Measurements from ENCODE around the gene NDRG4. TPM values are rescaled to one million over a fixed set of nuclear protein-coding genes. Genes with fewer than 3 reads are reported as not detected.
A peak's percentile ranks its signal among the peaks of the same experiment; 100 is the strongest.

NDRG4 gene
- total RNA-seq, 4 donors from 2014 or later = 1.9 to 8.0 (median 7.0) TPM

- Histone ChIP-seq H3K4me3 (no peak overlapping the region), H3K9me3 (no peaks in the 10 kb centered on the region), H3K27me3 (peaks cover 38% of the 10 kb centered on the region), H3K27ac (no peak overlapping the region), H3K36me3 (no peaks in the 10 kb centered on the region), H3K4me1 (peaks cover 0 to 35% (median 14%) of the 10 kb centered on the region in 3 donors)
- no peak for TF ChIP-seq POLR2AphosphoS5 (IDR thresholded peaks at IDR 0.05)
- no peak for TF ChIP-seq EP300 (IDR thresholded peaks at IDR 0.05)
- no peak for TF ChIP-seq POLR2A (IDR thresholded peaks at IDR 0.05)
- 100% methylated on average over 3 of the region's 9 CpGs; no CpG with 5 or more reads in 1 of the 2 donors for WGBS, 2 donors (ENCODE audit: low coverage in 1 of 2)
- no peak for ATAC-seq
Observed at GRCh38 chr16:58498341-58499091, 1.4 kb upstream of the NDRG4 start.

- Histone ChIP-seq H3K4me1 (peaks cover 0 to 35% (median 14%) of the 10 kb centered on the region in 3 donors), H3K27ac (no peak overlapping the region), H3K27me3 (peaks cover 43% of the 10 kb centered on the region), H3K4me3 (no peak overlapping the region), H3K9me3 (no peaks in the 10 kb centered on the region), H3K36me3 (no peaks in the 10 kb centered on the region)
- no peak for ATAC-seq
- whole genome bisulfite sequencing, 2 donors (ENCODE audit: low coverage in 1 of 2) = 100% methylated on average over 1 of the region's 10 CpGs; no CpG with 5 or more reads in 1 of the 2 donors
- TF ChIP-seq CTCF (IDR thresholded peaks at IDR 0.05) = no peak
- no peak for TF ChIP-seq POLR2A (IDR thresholded peaks at IDR 0.05)
- no peak for TF ChIP-seq POLR2AphosphoS5 (IDR thresholded peaks at IDR 0.05)
- TF ChIP-seq EP300 (IDR thresholded peaks at IDR 0.05) = no peak
Observed at GRCh38 chr16:58499092-58499511, 841 bp upstream of the NDRG4 start.

DNA sequence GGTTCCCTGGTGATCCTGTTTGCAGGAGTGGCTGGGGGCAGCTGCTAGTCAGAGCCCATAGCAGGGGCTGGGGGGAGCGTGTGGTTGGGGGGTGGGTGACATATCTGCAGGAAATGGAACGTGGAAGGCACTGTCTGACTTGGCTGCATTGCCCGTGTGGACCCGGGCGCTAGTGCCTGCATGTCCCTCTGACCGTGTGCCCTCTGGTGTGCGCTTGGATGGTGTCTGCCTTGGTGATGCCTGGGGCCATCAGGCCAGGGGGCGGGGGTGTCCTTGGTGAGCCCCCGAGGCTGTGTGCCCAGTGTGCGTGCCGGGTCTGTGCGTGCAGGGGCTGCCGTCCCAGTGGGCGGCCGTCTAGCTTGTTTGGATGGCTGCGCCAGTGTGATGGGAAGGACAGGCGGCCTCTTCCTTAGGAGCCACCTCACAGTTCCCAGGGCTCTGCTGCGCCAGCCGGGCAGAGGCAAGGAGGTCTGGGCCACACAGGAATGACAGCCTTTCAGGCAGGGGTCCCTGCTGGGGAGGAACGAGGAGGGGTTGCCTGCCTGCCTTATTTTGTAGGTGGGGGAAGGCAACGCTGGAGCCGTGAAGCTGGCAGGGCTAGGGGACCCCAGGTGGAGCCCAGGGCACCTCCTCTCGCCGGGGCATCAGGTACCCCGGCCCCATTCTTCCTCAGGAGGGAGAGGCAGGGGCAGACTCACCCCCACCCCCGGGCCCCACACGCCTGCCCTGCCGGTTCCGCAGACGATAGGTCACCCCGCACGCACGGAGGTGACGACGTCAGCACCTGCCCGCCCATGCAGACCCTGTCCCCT lies 693 bp downstream of the NDRG4 start:
- H3K27ac ChIP-seq = no peak overlapping the region
- WGBS, 2 donors (ENCODE audit: low coverage in 1 of 2) = no CpG with 5 or more reads among the region's 36 CpGs
- H3K9me3 ChIP-seq = no peaks in the 10 kb centered on the region
- peaks cover 0 to 25% (median 9%) of the 10 kb centered on the region in 3 donors for H3K4me1 ChIP-seq
- ATAC-seq = no peak
- peak overlapping the region in 1 of 2 donors; percentile 41 for H3K4me3 ChIP-seq
- peaks cover 46% of the 10 kb centered on the region for H3K27me3 ChIP-seq
- H3K36me3 ChIP-seq = no peaks in the 10 kb centered on the region
- TF ChIP-seq POLR2A (IDR thresholded peaks at IDR 0.05) (no peak), CTCF (IDR thresholded peaks at IDR 0.05) (no peak), EP300 (IDR thresholded peaks at IDR 0.05) (no peak), POLR2AphosphoS5 (IDR thresholded peaks at IDR 0.05) (no peak)

DNA sequence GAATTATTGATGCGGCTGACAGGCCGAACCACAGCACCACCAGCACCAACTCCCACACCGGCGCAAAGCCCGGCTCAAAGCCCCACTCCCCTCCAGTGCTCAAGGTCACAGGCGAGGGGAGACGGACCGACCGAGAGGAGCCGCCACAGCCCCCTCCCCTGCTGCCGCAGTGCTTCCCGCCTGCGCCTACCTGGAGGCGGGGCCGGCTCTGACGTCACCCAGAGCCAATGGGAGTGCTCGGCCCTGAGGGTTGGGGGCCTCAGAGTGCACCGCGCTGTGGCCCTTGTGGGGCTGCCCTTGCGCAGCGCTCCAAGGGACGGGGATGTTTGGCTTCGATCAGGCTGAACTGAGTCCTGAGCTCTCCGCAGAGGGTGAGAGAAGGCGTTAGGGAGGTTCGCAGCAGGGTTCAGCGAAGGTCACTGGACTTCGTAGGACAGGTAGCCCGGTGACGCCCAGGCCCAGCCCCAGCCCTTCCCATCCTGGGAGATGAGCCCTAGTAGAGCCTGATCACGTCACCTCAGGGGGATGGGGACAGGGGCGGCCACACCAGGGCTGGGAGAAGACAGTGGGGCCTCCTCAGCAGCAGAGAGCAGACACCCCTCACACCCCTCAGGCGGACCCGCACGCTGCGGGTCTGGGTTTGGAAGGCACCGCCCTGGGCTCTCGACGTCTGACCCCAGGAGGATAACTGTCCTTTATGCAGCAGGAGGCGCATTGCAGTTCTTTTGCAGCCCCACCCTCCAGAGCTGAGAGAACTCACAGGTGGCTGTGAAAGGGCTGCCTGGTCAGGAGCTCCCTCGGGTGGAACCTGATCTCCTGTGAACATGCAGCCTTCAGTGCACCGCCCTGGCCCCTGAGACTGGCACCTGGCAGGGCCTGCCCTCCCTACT lies 1.5 kb downstream of the NDRG4 start:
- ATAC-seq = peak; percentile 7
- Histone ChIP-seq H3K27me3 (peaks cover 49% of the 10 kb centered on the region), H3K36me3 (no peaks in the 10 kb centered on the region), H3K9me3 (no peaks in the 10 kb centered on the region), H3K4me1 (peaks cover 0 to 23% (median 9%) of the 10 kb centered on the region in 3 donors), H3K4me3 (peak overlapping the region in 1 of 2 donors; percentile 41), H3K27ac (no peak overlapping the region)
- 82% methylated on average over 2 of the region's 42 CpGs; no CpG with 5 or more reads in 1 of the 2 donors for WGBS, 2 donors (ENCODE audit: low coverage in 1 of 2)
- no peak for TF ChIP-seq POLR2A (IDR thresholded peaks at IDR 0.05)
- TF ChIP-seq POLR2AphosphoS5 (IDR thresholded peaks at IDR 0.05) = no peak
- TF ChIP-seq CTCF (IDR thresholded peaks at IDR 0.05) = no peak
- TF ChIP-seq EP300 (IDR thresholded peaks at IDR 0.05) = no peak

Measured in gastroesophageal sphincter (tissue), 4 donors.